ACC112 (cell line): ENCODE measurements around the gene NTRK2.

ENCODE experiments used
- H2AFZ ChIP-seq: fragments of 200-600 bp; sonication (generic); one replicate; pipeline ENCODE4 v1.6.0; 2017; ENCODE audit warnings: antibody characterized with exemption, low read length; ENCODE audit not compliant: unreplicated experiment
- H3K27ac ChIP-seq: fragments of 200-600 bp; sonication (generic); 2 replicates; pipeline ENCODE4 v1.5.1; 2014; ENCODE audit warnings: low read depth, mild to moderate bottlenecking, antibody characterized with exemption, low read length, moderate library complexity
- H3K27me3 ChIP-seq: fragments of 200-600 bp; sonication (generic); 2 replicates; pipeline ENCODE4 v1.6.1; 2014; ENCODE audit warnings: mild to moderate bottlenecking, antibody characterized with exemption, low read length, moderate library complexity, mixed read lengths; ENCODE audit not compliant: insufficient read depth
- H3K36me3 ChIP-seq: fragments of 200-600 bp; sonication (generic); 2 replicates; pipeline ENCODE4 v1.6.1; 2016; ENCODE audit warnings: mild to moderate bottlenecking, antibody characterized with exemption, low read length, moderate library complexity, mixed read lengths; ENCODE audit not compliant: insufficient read depth
- H3K4me1 ChIP-seq: fragments of 200-600 bp; sonication (generic); one replicate; pipeline ENCODE4 v1.6.1; 2016; ENCODE audit warnings: low read length, mixed read lengths; ENCODE audit not compliant: insufficient read depth, unreplicated experiment, control insufficient read depth
- H3K4me3 ChIP-seq: fragments of 200-600 bp; sonication (generic); 2 replicates; pipeline ENCODE4 v1.5.1; 2014; ENCODE audit warnings: mild to moderate bottlenecking, low read depth, low read length
- H3K79me2 ChIP-seq: fragments of 200-600 bp; sonication (generic); one replicate; pipeline ENCODE4 v1.6.0; 2016; ENCODE audit warnings: low read length; ENCODE audit not compliant: control insufficient read depth, unreplicated experiment, insufficient read depth

The NTRK2 gene

GRCh38 chr9:84794981-84795637 lies 125.6 kb downstream of the NTRK2 start:
- Histone ChIP-seq H3K79me2 (no peaks in the 10 kb centered on the region), H3K27me3 (no peaks in the 10 kb centered on the region), H2AFZ (no peak overlapping the region), H3K27ac (no peak overlapping the region), H3K36me3 (no peaks in the 10 kb centered on the region), H3K4me3 (no peak overlapping the region), H3K4me1 (no peaks in the 10 kb centered on the region)

DNA sequence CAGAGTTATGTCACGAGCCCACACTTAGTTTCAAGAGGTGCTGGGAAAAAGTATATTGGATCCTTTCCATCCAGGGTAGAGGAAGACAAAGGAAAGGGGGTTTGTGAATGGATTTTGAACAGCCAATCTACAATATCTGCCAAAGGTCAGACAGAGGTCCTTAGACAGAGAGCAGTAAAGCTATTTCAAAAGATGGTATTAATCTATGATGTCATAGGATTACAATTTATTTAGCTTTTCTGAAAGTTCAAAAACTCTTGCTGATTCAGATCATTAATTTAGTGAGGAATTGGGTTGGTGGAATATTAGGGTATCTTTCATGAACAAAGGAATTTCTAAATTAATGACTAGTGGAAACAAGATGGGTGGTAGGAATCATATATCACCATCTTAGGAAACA lies 126.9 kb downstream of the NTRK2 start:
- Histone ChIP-seq H3K27me3 (no peaks in the 10 kb centered on the region), H3K27ac (no peak overlapping the region), H3K79me2 (no peaks in the 10 kb centered on the region), H3K36me3 (no peaks in the 10 kb centered on the region), H2AFZ (no peak overlapping the region), H3K4me1 (no peaks in the 10 kb centered on the region), H3K4me3 (no peak overlapping the region)

- H3K27ac ChIP-seq: no peak overlapping the region
- H3K36me3 ChIP-seq: no peaks in the 10 kb centered on the region
- no peaks in the 10 kb centered on the region for H3K4me1 ChIP-seq
- no peak overlapping the region for H3K4me3 ChIP-seq
- H3K79me2 ChIP-seq: no peaks in the 10 kb centered on the region
- H2AFZ ChIP-seq: no peak overlapping the region
- no peaks in the 10 kb centered on the region for H3K27me3 ChIP-seq
These were observed 129.7 kb downstream of the NTRK2 start for GRCh38 chr9:84799251-84799650.

DNA sequence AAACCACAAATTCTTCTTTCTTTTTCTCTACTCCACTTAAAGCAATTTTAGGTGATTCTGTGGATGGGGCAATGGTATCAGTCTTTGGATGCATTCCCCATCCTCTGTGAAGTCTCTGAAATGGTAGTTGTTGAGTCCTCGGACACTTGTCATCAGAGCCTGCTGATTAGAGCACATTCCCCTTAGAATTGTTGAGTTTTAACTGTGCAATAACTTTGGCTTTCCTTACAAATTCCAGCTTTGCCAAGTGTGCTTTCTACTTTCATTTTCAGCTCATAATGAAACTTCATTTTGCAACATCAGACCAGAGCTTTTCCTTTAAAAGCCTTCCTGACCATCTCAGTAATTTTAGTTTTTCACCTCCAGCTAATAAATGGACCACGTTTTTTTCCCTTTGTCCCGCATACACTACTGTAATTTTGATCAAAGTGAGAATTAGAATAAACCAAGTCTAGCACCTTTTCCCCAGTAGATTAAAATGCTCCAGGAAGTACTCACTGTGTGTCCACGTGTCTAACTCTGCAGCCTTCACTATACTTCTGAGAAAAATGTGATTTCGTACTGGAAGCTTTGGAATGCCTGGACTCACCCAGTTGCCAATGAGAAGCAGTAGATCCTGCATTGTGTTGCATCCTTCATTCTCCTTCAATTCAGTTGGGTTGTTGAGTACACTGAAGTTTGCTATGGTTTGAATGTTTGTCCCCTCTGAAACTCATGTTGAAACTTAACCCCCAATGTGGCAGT lies 135.6 kb downstream of the NTRK2 start:
- Histone ChIP-seq H3K79me2 (no peaks in the 10 kb centered on the region), H2AFZ (no peak overlapping the region), H3K36me3 (no peaks in the 10 kb centered on the region), H3K4me3 (no peak overlapping the region), H3K27me3 (no peaks in the 10 kb centered on the region), H3K27ac (no peak overlapping the region), H3K4me1 (no peaks in the 10 kb centered on the region)

- Histone ChIP-seq H3K4me1 (no peaks in the 10 kb centered on the region), H2AFZ (no peak overlapping the region), H3K27me3 (0 out of 2 replicates have a peak, but pooled peaks cover 3% of the 10 kb centered on the region), H3K4me3 (no peak overlapping the region), H3K27ac (no peak overlapping the region), H3K36me3 (no peaks in the 10 kb centered on the region), H3K79me2 (no peaks in the 10 kb centered on the region)
These were observed 137.9 kb downstream of the NTRK2 start for GRCh38 chr9:84807431-84807830.

- no peaks in the 10 kb centered on the region for H3K4me1 ChIP-seq
- H3K79me2 ChIP-seq: no peaks in the 10 kb centered on the region
- no peak overlapping the region for H3K4me3 ChIP-seq
- H2AFZ ChIP-seq: no peak overlapping the region
- H3K36me3 ChIP-seq: no peaks in the 10 kb centered on the region
- H3K27ac ChIP-seq: no peak overlapping the region
- H3K27me3 ChIP-seq: 0 out of 2 replicates have a peak, but pooled peaks cover 3% of the 10 kb centered on the region
These were observed 138.4 kb downstream of the NTRK2 start for GRCh38 chr9:84807870-84808390.

- Histone ChIP-seq H3K4me1 (no peaks in the 10 kb centered on the region), H3K27me3 (0 out of 2 replicates have a peak, but pooled peaks cover 3% of the 10 kb centered on the region), H2AFZ (no peak overlapping the region), H3K4me3 (no peak overlapping the region), H3K79me2 (no peaks in the 10 kb centered on the region), H3K27ac (no peak overlapping the region), H3K36me3 (no peaks in the 10 kb centered on the region)
These were observed 138.9 kb downstream of the NTRK2 start for GRCh38 chr9:84808416-84808815.

DNA sequence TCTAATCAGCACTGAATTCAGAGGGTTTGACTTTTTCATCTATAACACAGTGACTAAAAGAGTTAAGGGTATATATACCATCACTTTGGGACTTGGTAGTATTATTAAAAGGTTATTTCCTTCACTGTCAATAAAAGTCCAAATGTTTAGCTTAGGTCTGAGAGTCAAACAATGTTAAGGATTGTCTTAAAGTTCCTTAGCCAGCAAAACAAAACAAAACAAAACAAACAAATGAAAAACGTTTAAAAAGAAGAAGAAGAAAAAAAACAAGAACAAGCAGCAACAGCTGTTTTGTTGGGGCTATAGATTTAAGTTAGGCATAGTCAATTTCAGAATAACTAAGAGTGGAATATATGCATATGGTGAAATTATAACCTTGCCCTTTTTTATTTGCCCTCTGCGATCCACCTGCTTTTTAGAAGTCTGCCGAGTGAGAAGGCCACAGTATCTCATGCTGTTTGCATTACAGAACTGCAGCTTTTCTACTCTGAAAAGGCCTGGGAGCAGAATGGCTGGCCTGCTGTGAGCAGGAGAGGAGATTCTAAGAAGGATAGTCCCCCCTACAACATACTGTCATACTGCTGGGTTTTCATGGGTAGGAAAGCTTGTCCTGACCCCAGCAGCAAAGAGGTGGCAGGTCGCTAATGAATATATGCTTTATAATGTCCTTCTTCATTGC lies 141.7 kb downstream of the NTRK2 start:
- 0 out of 2 replicates have a peak, but pooled peaks cover 3% of the 10 kb centered on the region for H3K27me3 ChIP-seq
- H3K36me3 ChIP-seq: no peaks in the 10 kb centered on the region
- no peak overlapping the region for H2AFZ ChIP-seq
- H3K27ac ChIP-seq: no peak overlapping the region
- no peak overlapping the region for H3K4me3 ChIP-seq
- H3K4me1 ChIP-seq: no peaks in the 10 kb centered on the region
- no peaks in the 10 kb centered on the region for H3K79me2 ChIP-seq

DNA sequence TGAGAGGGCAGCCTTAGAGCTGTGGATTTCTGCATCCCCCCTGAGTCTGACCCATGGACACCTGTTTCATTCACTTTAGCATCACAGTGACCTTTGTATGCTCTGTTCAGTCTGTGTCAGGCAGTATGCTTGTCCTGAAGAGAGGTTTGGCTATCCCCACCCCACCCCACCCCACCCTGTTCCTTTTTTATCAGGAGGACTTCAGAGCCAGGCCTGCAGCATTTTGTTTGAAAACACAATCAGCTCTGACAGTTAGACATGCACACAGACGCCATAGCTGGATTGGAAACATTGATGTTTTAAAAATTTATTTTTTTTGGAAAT lies 142.2 kb downstream of the NTRK2 start:
- H2AFZ ChIP-seq: no peak overlapping the region

DNA sequence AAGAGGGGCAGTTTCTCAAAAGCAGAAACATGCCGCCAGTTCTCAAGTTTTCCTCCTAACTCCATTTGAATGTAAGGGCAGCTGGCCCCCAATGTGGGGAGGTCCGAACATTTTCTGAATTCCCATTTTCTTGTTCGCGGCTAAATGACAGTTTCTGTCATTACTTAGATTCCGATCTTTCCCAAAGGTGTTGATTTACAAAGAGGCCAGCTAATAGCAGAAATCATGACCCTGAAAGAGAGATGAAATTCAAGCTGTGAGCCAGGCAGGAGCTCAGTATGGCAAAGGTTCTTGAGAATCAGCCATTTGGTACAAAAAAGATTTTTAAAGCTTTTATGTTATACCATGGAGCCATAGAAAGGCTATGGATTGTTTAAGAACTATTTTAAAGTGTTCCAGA lies 142.8 kb downstream of the NTRK2 start:
- Histone ChIP-seq H3K4me3 (no peak overlapping the region), H3K27ac (no peak overlapping the region), H3K4me1 (no peaks in the 10 kb centered on the region), H3K79me2 (no peaks in the 10 kb centered on the region), H3K36me3 (no peaks in the 10 kb centered on the region), H3K27me3 (0 out of 2 replicates have a peak, but pooled peaks cover 3% of the 10 kb centered on the region), H2AFZ (no peak overlapping the region)

More for the DNA sequence above, 142.2 kb downstream of the NTRK2 start:
- Histone ChIP-seq H3K4me3 (no peak overlapping the region), H3K36me3 (no peaks in the 10 kb centered on the region), H3K79me2 (no peaks in the 10 kb centered on the region), H3K4me1 (no peaks in the 10 kb centered on the region), H3K27ac (no peak overlapping the region), H3K27me3 (0 out of 2 replicates have a peak, but pooled peaks cover 3% of the 10 kb centered on the region)
